ENCODE data around the gene DOCK11.

DOCK11 gene

DNA sequence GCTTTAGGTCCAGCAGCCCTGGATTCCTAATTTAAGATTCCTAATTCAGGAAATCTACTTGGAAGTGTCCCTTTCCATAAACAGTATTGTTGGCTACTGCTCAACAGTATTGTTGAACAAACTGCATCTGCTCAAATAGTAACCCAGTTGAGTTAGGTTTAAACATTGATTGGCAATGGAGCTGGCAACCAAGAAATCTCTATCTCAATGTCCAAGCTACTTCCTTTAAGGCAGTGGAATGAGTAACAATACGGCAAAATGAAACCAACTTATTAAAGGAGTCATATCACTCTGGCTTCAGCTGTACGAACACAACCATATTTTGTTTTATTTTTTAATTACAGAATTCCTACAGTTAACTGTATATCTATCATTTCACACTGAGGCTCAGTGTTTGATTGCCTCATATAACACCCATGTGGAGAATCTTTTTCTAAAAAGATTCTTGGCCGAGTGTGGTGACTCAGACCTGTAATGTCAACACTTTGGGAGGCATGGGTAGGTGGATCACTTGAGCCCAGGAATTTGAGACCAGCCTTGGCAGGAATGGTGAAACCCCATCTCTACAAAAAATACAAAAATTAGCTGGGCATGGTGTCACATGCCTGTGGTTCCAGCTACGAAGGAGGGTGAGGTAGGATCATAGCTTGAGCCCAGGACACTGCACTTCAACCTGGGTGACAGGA lies 160.1 kb downstream of the DOCK11 start:
- DNase-seq (ENCODE audit: extremely low read depth, low read depth), result peak; percentile 15

GRCh38 chrX:118657413-118657812 lies 161.8 kb downstream of the DOCK11 start:
- TF ChIP-seq, protein P1, sequence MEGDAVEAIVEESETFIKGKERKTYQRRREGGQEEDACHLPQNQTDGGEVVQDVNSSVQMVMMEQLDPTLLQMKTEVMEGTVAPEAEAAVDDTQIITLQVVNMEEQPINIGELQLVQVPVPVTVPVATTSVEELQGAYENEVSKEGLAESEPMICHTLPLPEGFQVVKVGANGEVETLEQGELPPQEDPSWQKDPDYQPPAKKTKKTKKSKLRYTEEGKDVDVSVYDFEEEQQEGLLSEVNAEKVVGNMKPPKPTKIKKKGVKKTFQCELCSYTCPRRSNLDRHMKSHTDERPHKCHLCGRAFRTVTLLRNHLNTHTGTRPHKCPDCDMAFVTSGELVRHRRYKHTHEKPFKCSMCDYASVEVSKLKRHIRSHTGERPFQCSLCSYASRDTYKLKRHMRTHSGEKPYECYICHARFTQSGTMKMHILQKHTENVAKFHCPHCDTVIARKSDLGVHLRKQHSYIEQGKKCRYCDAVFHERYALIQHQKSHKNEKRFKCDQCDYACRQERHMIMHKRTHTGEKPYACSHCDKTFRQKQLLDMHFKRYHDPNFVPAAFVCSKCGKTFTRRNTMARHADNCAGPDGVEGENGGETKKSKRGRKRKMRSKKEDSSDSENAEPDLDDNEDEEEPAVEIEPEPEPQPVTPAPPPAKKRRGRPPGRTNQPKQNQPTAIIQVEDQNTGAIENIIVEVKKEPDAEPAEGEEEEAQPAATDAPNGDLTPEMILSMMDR (IDR thresholded peaks at IDR 0.05; ENCODE audit: low read depth, low read length), result no peak
- DNase-seq (ENCODE audit: extremely low read depth, low read depth), result no peak

More for the DNA sequence above, 160.1 kb downstream of the DOCK11 start:
- TF ChIP-seq, protein P1 (IDR thresholded peaks at IDR 0.05; ENCODE audit: low read depth, low read length), result no peak

DNA sequence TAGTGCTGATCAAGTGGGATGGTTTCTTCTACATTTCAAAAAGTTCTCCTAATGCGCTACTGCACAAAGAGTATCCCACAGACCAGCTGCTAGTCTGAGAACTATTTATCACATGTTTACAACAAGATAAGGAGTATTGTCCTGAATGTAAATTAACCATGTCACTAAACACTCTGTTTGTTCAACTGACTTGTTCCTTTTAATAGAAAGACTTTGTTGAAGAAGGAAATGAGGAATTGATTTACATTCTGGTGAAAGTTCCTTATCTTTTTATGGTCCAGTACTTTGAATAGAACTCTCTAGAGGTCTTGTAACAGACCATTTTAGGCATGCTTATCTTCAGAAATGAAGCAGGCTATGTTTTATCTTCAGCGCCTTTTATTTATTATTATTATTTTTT lies 164.5 kb downstream of the DOCK11 start:
- no peak for DNase-seq (ENCODE audit: extremely low read depth, low read depth)
- TF ChIP-seq, protein P1 (IDR thresholded peaks at IDR 0.05; ENCODE audit: low read depth, low read length), result no peak

GRCh38 chrX:118665204-118665603 lies 169.6 kb downstream of the DOCK11 start:
- DNase-seq (ENCODE audit: extremely low read depth, low read depth), result no peak
- TF ChIP-seq, protein P1 (IDR thresholded peaks at IDR 0.05; ENCODE audit: low read depth, low read length), result no peak

DNA sequence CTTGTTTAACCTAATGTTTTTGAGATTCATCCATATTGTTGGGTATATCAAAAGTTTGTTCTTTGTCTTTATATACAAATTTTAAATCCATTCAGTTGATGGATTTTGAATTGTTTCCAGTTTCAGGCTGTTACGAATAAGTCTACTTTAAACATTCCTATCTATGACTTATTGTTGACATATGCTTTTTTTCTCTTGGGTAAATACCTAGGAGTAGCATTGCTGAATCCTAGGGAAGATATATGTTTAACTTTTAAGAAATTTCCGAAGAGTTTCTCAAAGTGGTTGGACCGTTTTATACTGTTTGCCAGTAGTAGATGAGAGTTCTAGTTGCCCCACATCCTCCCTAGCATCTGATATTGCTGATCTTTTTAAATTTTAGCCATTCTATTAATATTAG lies 170.9 kb downstream of the DOCK11 start:
- TF ChIP-seq, protein P1 (IDR thresholded peaks at IDR 0.05; ENCODE audit: low read depth, low read length), result no peak

GRCh38 chrX:118669435-118669834 lies 173.8 kb downstream of the DOCK11 start:
- no peak for DNase-seq (ENCODE audit: extremely low read depth, low read depth)
- TF ChIP-seq, protein P1 (IDR thresholded peaks at IDR 0.05; ENCODE audit: low read depth, low read length), result no peak

More for the DNA sequence above, 170.9 kb downstream of the DOCK11 start:
- DNase-seq (ENCODE audit: extremely low read depth, low read depth), result no peak

DNA sequence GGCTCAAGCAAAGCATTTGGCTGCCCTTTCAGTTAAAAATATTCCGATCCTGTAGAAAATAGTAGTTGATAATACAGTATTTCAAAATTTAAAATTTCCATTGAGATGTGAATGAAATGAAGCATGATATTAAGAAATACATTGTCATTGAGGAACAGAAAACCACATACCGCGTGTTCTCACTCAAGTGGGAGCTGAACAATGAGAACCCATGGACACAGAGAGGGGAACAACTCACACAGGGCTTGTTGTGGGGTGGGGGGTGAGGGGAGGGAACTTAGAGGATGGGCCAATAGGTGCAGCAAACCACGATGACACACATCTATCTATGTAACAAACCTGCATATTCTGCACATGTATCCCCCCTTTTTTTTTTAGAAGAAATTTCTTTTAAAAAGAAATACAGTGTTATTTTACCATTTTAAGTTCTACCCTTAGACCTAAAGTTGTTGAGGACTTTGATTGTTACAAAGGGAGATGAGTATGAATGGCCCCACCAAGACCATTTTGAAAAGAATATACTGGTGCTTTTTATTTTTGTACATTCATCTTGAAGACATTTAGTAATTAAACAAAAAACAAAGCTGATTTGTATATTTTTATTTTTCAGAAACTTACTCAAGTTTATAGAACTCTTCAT lies 179.8 kb downstream of the DOCK11 start:
- TF ChIP-seq, protein P1 (IDR thresholded peaks at IDR 0.05; ENCODE audit: low read depth, low read length), result no peak
- no peak for DNase-seq (ENCODE audit: extremely low read depth, low read depth)

Data from AG09319 (cell line).